ENCODE results near the gene FAM193A.

- no peak for TF ChIP-seq POLR2A (IDR thresholded peaks at IDR 0.05)
- TF ChIP-seq CTCF (IDR thresholded peaks at IDR 0.05): no peak
Measured at GRCh38 chr4:2500547-2500946, 35.9 kb upstream of the FAM193A start.
